Epithelial cell of esophagus (primary cell): ENCODE results near the gene FGF11.

ENCODE experiments used
- DNase-seq: peaks from one replicate; pipeline ENCODE4 v3.0.0; 2010; ENCODE audit warnings: low read depth
- H3K4me3 ChIP-seq: 2 replicates; pipeline ENCODE4 v1.5.1; 2011; ENCODE audit warnings: mild to moderate bottlenecking, low read length, control low read depth
- CTCF ChIP-seq: IDR thresholded peaks from 2 replicates; pipeline ENCODE4 v1.5.1; 2011; ENCODE audit warnings: low read depth, mild to moderate bottlenecking, low read length, control low read depth, inconsistent platforms; ENCODE audit not compliant: insufficient read depth; ENCODE audit errors: missing control alignments

Gene FGF11

GRCh38 chr17:7394452-7395191 lies 44.7 kb upstream of the FGF11 start, which contains the start of gene PLSCR3:
TSS of gene PLSCR3 (minus strand) at chr17:7394525. CDS start at chr17:7394110, 415 bp downstream.
- peak; percentile 31 for TF ChIP-seq CTCF
- DNase-seq, result peak; percentile 86
- peak within 1 kb of the TSS; percentile 83 for H3K4me3 ChIP-seq

DNA sequence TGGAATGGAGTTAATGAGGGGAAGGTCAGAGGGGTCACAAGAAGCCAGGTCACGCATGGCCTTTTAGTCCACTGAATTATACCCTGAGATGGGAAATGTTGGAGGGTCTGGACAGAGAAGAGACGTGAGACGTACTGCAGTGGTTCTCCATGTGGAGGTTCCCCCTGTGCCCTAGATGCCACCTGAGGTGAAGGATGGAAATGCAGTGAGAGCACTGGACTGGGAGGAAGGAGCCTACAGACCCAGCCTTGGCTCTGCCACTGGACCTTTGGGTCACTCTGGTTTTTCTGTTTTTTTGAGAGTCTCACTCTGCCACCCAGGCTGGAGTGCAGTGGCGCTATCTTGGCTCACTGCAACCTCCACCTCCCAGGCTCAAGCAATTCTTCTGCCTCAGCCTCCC lies 43.2 kb upstream of the FGF11 start:
- DNase-seq, result no peak
- peak; percentile 14 for TF ChIP-seq CTCF
- no peak overlapping the region for H3K4me3 ChIP-seq

DNA sequence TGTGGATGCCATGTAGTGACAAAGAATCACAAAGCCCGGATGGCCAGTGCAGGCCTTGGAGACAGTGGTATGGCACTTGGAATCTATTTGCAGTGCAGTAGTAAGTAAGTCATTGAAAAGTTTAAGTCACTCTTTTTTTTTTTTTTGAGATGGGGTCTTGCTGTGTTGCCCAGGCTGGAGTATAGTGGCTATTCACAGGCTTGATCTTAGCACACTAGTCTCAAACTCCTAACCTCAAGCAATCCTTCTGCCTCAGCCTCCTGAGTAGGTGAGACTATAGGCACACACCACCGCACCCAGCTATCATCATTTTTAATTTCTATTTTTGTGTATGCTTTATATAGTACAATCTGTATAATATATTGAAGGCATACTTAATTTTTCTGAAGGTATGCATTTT lies 40.7 kb upstream of the FGF11 start:
- TF ChIP-seq CTCF, result no peak
- DNase-seq, result no peak
- H3K4me3 ChIP-seq, result no peak overlapping the region

GRCh38 chr17:7403043-7403726 lies 36.1 kb upstream of the FGF11 start:
- no peak for DNase-seq
- no peak for TF ChIP-seq CTCF
- H3K4me3 ChIP-seq, result peak overlapping the region; percentile 76

- no peak for DNase-seq
- peak overlapping the region; percentile 76 for H3K4me3 ChIP-seq
- no peak for TF ChIP-seq CTCF
Measured at GRCh38 chr17:7403727-7403976, 35.7 kb upstream of the FGF11 start.

- TF ChIP-seq CTCF, result no peak
- DNase-seq, result peak; percentile 100
- H3K4me3 ChIP-seq, result peak within 1 kb of the TSS; percentile 76
Measured at GRCh38 chr17:7403977-7404736, 35.2 kb upstream of the FGF11 start, which contains the start of gene TMEM256. TSS of gene TMEM256 (minus strand) at chr17:7404097. CDS start at chr17:7404084, 13 bp downstream.
